Uterus (tissue), 4 donors: ENCODE data around the gene NEB. TPM values are rescaled to one million over a fixed set of nuclear protein-coding genes. Genes with fewer than 3 reads are reported as not detected.

Experiments
- DNase-seq, 2 donors: peaks; one replicate each; pipeline ENCODE4 v3.0.0-alpha.2; 2019 to 2020
- H3K27ac ChIP-seq, 2 donors: fragments of 200-600 bp; sonication (generic); 1 replicate in 1 of 2; 2 replicates in 1 of 2; pipeline ENCODE4 v1.5.1; 2016 to 2018
- H3K27me3 ChIP-seq, 2 donors: fragments of 200-600 bp; sonication (generic); one replicate each; pipeline ENCODE4 v1.5.1; 2018 to 2019; ENCODE audit warnings: control low read depth in 1 of 2
- H3K36me3 ChIP-seq, 2 donors: fragments of 200-600 bp; sonication (generic); one replicate each; pipeline ENCODE4 v1.5.1; 2019; ENCODE audit warnings: control low read depth in 1 of 2
- H3K4me1 ChIP-seq, 2 donors: fragments of 200-600 bp; sonication (generic); one replicate each; pipeline ENCODE4 v1.5.1; 2018 to 2019; ENCODE audit warnings: control low read depth in 1 of 2
- H3K4me3 ChIP-seq, 2 donors: fragments of 200-600 bp; sonication (generic); 1 replicate in 1 of 2; 2 replicates in 1 of 2; pipeline ENCODE4 v1.5.1; 2018 to 2019; ENCODE audit warnings: mild to moderate bottlenecking in 1 of 2
- H3K9me3 ChIP-seq, 2 donors: fragments of 200-600 bp; sonication (generic); one replicate each; pipeline ENCODE4 v1.5.1; 2019; ENCODE audit warnings: control low read depth in 1 of 2
- POLR2A ChIP-seq, 2 donors: fragments of 450-650 bp; IDR thresholded peaks; one replicate each; pipeline ENCODE4 v1.6.1; 2016; ENCODE audit warnings: antibody characterized with exemption in 2 of 2, mild to moderate bottlenecking in 1 of 2, moderate library complexity in 1 of 2
- intact Hi-C: fragments of 100-400 bp; cut with DNase I; formaldehyde crosslinking; loops from one replicate; pipeline ENCODE4 v1.15.1; 2023; ENCODE audit warnings: low total_unique reads
- total RNA-seq, 4 donors: library from RNA; depleted of rRNA in 3 of 4; stranded (reverse); fragments of >200 nt in 3 of 4; gene quantifications; one replicate each; pipeline versions ENCODE4 v1.1.0 to v1.2.4, GENCODE V29; 2014 to 2023
- TF ChIP-seq, protein P1 (sequence below), 4 experiments: fragments of 200-600 bp in 2 of 4; fragments of 450-650 bp in 2 of 4; sonication (generic) in 2 of 4; IDR thresholded peaks; one replicate each; pipeline ENCODE4 v1.5.1; 2016 to 2019; ENCODE audit warnings: antibody characterized with exemption in 4 of 4, mild to moderate bottlenecking in 2 of 4, moderate library complexity in 1 of 4
- donor health status: DM: yes; HTN: yes; CAD: no.

The NEB gene
- total RNA-seq, 4 donors from 2014 or later, result under 0.01 to 2.2 (median 0.84) TPM

DNA sequence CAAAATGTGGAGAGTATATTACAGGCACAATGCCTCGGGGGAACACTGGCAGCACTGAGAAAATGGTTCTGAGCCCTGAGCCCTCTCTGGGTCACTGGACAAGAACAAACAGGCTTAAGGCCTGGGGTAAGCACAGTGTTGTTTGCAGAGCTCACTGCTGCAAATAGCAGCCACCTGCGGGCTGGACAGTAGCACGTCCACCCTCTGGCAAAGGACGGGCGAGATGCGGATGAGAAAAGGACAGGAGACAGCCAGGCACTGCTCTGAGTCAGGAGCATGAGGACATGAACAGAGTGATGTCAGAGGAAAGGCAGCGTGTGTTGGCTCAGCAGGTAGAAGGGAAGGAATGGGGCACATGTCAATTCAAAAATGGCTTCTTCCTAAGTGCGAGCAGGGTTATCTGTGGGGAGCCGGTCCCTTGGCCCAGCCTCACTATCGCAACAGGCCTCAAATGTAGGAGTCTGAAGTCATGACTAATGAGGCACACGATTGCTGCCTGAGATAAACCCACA is 25.9 kb upstream of the NEB start:
- Histone ChIP-seq H3K4me1 (no peaks in the 10 kb centered on the region), H3K9me3 (no peaks in the 10 kb centered on the region), H3K27me3 (no peaks in the 10 kb centered on the region), H3K36me3 (no peaks in the 10 kb centered on the region), H3K27ac (no peak overlapping the region), H3K4me3 (no peak overlapping the region)
- no peak for DNase-seq
- intact Hi-C loops, result no loop called here
- no peak for TF ChIP-seq POLR2A (IDR thresholded peaks at IDR 0.05)
- TF ChIP-seq, protein P1, sequence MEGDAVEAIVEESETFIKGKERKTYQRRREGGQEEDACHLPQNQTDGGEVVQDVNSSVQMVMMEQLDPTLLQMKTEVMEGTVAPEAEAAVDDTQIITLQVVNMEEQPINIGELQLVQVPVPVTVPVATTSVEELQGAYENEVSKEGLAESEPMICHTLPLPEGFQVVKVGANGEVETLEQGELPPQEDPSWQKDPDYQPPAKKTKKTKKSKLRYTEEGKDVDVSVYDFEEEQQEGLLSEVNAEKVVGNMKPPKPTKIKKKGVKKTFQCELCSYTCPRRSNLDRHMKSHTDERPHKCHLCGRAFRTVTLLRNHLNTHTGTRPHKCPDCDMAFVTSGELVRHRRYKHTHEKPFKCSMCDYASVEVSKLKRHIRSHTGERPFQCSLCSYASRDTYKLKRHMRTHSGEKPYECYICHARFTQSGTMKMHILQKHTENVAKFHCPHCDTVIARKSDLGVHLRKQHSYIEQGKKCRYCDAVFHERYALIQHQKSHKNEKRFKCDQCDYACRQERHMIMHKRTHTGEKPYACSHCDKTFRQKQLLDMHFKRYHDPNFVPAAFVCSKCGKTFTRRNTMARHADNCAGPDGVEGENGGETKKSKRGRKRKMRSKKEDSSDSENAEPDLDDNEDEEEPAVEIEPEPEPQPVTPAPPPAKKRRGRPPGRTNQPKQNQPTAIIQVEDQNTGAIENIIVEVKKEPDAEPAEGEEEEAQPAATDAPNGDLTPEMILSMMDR (IDR thresholded peaks at IDR 0.05), result no peak

DNA sequence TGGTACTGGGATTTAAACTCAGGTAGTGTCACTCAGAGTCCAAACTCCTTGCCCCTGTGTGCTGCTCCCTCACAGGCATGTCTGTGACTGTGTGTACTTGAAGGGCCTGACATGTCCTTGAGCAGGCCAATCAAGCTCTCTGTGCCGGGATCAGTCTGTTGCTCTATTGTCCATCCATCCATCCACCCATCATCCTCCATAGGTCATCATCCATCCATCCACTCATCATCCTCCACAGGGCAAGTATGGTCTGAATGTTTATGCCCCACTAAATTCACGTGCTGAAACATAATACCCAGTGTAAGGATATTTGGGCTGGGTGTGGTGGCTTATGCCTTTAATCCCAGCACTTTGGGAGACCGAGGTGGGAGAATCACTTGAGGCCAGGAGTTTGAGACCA is 24.5 kb upstream of the NEB start:
- H3K27ac ChIP-seq, result no peak overlapping the region
- intact Hi-C loops, result no loop called here
- no peaks in the 10 kb centered on the region for H3K9me3 ChIP-seq
- no peaks in the 10 kb centered on the region for H3K36me3 ChIP-seq
- H3K4me3 ChIP-seq, result no peak overlapping the region
- no peaks in the 10 kb centered on the region for H3K4me1 ChIP-seq
- DNase-seq, result no peak
- no peaks in the 10 kb centered on the region for H3K27me3 ChIP-seq
- TF ChIP-seq, protein P1 (IDR thresholded peaks at IDR 0.05), result no peak
- TF ChIP-seq POLR2A (IDR thresholded peaks at IDR 0.05), result no peak

DNA sequence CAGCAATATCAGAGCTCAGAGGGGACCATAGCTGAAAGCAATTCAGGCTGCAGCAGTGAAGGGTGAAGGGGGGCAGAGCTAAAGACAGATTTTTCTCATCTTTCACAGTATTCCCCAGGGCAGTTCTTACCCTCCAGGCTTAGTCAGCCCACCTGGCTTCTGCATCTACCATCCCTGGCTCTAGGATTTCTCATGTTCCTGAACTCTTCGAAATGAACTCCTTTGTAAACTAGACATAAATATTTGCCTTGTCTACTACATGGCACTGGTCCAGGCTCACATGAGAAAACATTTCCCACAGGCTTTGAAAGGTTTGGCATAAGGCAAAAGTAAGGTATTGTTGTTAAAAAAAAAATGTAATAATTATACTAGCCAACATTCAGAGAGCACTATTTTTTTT is 23.6 kb upstream of the NEB start:
- DNase-seq, result no peak
- Histone ChIP-seq H3K27me3 (no peaks in the 10 kb centered on the region), H3K36me3 (no peaks in the 10 kb centered on the region), H3K27ac (no peak overlapping the region), H3K4me3 (no peak overlapping the region), H3K9me3 (no peaks in the 10 kb centered on the region), H3K4me1 (no peaks in the 10 kb centered on the region)
- intact Hi-C loops, result no loop called here
- no peak for TF ChIP-seq POLR2A (IDR thresholded peaks at IDR 0.05)
- TF ChIP-seq, protein P1 (IDR thresholded peaks at IDR 0.05), result no peak

DNA sequence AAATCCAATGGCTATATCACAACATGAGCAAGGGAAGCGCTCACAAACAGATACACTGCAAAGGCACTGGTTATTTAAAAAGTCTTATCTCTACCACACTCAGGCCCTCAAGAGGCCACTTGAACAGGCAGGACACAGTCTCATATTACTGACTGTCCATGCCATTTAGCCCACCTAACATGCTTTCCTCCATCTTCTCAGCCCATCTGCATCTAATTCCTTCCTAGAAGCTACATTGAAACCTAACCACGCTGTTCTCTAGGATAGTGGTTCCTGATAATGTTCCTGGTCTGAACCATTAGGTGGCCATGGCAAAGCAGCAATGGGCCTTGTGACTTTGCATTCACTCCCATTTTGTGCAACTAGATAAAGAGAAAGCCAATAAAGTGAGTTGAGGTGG is 22.5 kb upstream of the NEB start:
- no peaks in the 10 kb centered on the region for H3K4me1 ChIP-seq
- intact Hi-C loops, result no loop called here

DNA sequence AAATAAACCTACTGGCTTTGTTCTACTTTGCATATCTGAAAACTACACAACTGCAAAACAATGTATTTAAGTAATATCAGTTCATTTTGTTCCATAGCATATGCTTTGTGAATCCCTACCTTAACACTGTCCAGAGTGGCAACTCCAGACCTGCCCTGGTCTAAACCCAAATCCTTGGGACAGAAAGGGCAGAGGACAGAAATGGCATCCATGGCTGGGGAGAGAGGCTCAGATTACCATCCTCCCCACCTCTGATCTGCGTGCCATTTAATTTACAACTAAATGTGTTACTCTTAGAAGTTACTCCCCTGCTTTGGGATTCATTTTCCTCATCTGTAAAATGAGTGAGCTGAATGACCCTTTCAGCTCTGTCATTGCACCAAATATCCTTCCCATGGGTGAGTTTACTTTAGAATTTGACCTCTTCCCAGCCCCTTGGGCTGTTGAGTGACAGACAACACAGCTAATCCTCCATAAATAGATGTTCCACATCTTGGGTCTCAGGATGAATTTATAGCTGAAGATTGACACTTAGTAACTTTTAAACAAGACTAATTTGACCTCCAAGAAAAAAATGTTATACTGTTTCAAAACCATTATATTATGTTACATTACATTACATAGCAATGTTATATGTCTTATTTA is 20.1 kb upstream of the NEB start:
- DNase-seq, result no peak
- intact Hi-C loops, result no loop called here
- Histone ChIP-seq H3K9me3 (no peaks in the 10 kb centered on the region), H3K4me3 (no peak overlapping the region), H3K4me1 (no peaks in the 10 kb centered on the region), H3K27ac (no peak overlapping the region), H3K36me3 (no peaks in the 10 kb centered on the region), H3K27me3 (no peaks in the 10 kb centered on the region)
- TF ChIP-seq, protein P1 (IDR thresholded peaks at IDR 0.05), result no peak
- TF ChIP-seq POLR2A (IDR thresholded peaks at IDR 0.05), result no peak

More for the DNA sequence above, 22.5 kb upstream of the NEB start:
- H3K36me3 ChIP-seq, result no peaks in the 10 kb centered on the region
- no peak overlapping the region for H3K27ac ChIP-seq
- H3K9me3 ChIP-seq, result no peaks in the 10 kb centered on the region
- no peak for DNase-seq
- TF ChIP-seq, protein P1 (IDR thresholded peaks at IDR 0.05), result no peak
- TF ChIP-seq POLR2A (IDR thresholded peaks at IDR 0.05), result no peak
- no peak overlapping the region for H3K4me3 ChIP-seq
- no peaks in the 10 kb centered on the region for H3K27me3 ChIP-seq
